ENCODE data around the gene APC2.

Gene APC2

GRCh38 chr19:1492474-1493006 lies 42.6 kb downstream of the APC2 start:
- TF ChIP-seq CTCF (IDR thresholded peaks at IDR 0.05; ENCODE audit: control insufficient read depth, insufficient read depth, low read depth, low read length, missing control alignments), result no peak
- H3K4me3 ChIP-seq (ENCODE audit: control insufficient read depth, low read depth, low read length), result no peak overlapping the region
- DNase-seq (ENCODE audit: low read depth), result no peak

GRCh38 chr19:1494115-1494815 lies 44.3 kb downstream of the APC2 start:
- DNase-seq (ENCODE audit: low read depth), result no peak
- no peak overlapping the region for H3K4me3 ChIP-seq (ENCODE audit: control insufficient read depth, low read depth, low read length)
- TF ChIP-seq CTCF (IDR thresholded peaks at IDR 0.05; ENCODE audit: control insufficient read depth, insufficient read depth, low read depth, low read length, missing control alignments), result no peak

- no peak overlapping the region for H3K4me3 ChIP-seq (ENCODE audit: control insufficient read depth, low read depth, low read length)
- TF ChIP-seq CTCF (IDR thresholded peaks at IDR 0.05; ENCODE audit: control insufficient read depth, insufficient read depth, low read depth, low read length, missing control alignments), result no peak
- DNase-seq (ENCODE audit: low read depth), result no peak
Measured at GRCh38 chr19:1495051-1495798, 45.3 kb downstream of the APC2 start.

DNA sequence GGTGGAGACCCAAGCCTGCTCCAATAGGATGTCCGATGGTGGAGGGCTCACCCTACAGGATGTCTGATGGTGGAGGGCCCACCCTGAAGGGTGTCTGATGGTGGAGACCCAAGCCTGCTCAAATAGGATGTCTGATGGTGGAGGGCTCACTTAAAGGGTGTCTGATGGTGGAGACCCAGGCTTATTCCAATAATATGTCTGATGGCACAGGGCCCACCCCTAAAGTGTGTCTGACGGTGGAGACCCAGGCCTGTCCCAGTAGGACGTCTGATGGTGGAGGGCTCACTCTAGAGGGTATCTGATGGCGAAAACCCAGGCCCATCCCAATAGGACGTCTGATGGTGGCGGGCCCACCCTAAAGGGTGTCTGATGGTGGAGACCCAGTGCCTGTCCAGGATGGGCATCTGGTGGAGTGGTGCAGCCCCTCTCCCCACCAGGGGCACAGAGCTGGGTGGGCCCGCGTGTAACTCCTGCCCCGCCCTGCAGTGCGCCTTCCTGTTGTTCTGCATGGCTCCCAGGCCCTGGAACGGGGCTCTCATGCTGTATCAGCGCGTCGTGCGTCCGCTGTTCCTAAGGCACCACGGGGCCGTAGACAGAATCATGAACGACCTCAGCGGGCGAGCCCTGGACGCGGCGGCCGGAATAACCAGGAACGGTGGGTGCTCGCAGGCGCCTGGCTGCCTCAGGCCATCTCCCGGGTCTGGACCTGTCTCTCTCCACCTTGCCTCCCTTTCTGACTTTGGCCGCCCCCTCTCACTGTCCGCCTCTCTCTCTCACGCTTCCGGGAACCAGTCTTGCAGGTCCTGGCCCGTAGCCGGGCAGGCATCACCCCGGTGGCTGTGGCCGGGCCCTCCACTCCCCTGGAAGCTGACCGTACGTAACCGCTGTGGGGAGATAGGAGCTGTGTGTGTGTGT lies 46.1 kb downstream of the APC2 start:
- no peak overlapping the region for H3K4me3 ChIP-seq (ENCODE audit: control insufficient read depth, low read depth, low read length)
- no peak for DNase-seq (ENCODE audit: low read depth)
- no peak for TF ChIP-seq CTCF (IDR thresholded peaks at IDR 0.05; ENCODE audit: control insufficient read depth, insufficient read depth, low read depth, low read length, missing control alignments)

DNA sequence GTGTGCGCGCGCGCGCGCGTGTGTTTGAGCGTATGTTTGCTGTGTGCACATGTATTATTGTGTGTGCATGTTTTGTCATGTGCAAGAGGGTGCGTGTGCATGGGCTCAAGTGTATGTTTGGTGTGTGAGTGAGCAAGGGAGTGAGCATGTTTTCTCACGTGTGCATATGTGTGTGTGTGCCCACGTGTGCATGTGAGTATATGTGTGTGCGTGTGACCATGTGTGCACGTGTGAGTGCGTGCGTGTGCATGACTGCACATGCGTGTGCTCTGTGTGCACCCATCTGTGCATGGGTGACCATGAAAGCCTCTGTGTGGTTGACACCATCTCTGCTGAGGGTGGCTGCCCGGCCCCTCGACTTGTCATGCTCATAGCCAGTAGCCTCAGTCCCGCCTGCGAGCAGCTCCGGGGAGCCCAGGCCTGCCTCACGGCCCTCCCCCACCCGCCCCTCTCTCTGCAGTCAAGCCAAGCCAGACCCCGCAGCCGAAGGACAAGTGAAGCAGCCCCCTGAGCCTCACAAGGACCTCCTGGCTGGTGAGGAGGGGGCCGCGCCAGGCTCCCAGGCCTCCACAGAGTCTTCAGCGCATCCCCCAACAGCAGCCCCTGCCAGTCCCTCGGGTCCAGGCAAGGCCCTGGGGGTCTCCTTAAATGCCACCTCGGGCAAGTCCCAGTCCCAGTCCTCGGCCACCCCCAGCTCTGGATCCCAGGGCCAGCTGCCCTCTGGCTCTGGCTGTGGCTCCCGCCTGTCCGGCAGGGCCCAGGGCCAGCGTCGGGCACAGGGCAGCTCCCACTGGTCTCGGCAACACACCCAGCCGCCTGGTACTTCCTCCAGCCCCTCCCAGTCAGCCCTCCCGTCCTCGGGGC lies 47.0 kb downstream of the APC2 start:
- no peak for DNase-seq (ENCODE audit: low read depth)
- TF ChIP-seq CTCF (IDR thresholded peaks at IDR 0.05; ENCODE audit: control insufficient read depth, insufficient read depth, low read depth, low read length, missing control alignments), result no peak
- no peak overlapping the region for H3K4me3 ChIP-seq (ENCODE audit: control insufficient read depth, low read depth, low read length)
